Esophagus muscularis mucosa (tissue), 4 donors: Measurements from ENCODE around the gene MAP2K2.

ENCODE experiments used
- CTCF ChIP-seq, 3 experiments: fragments of 200-600 bp in 2 of 3; fragments of 450-650 bp in 1 of 3; sonication (generic) in 2 of 3; IDR thresholded peaks; one replicate each; pipeline ENCODE4 v1.5.1; 2017 to 2019; ENCODE audit warnings: antibody characterized with exemption in 3 of 3, mild to moderate bottlenecking in 2 of 3, moderate library complexity in 1 of 3
- EP300 ChIP-seq: sonication (generic); formaldehyde crosslinking; IDR thresholded peaks from one replicate; pipeline ENCODE4 v1.6.1; 2017; ENCODE audit warnings: antibody characterized with exemption
- POLR2A ChIP-seq: fragments of 450-650 bp; IDR thresholded peaks from one replicate; pipeline ENCODE4 v1.6.1; 2017; ENCODE audit warnings: antibody characterized with exemption, moderate library complexity, mild to moderate bottlenecking, low read depth

- TF ChIP-seq CTCF (IDR thresholded peaks at IDR 0.05), result no peak
- TF ChIP-seq POLR2A, result no peak
- no peak for TF ChIP-seq EP300
These were observed 78.9 kb downstream of the MAP2K2 start for GRCh38 chr19:4044990-4045465.
